SK-N-MC (cell line): ENCODE data around the gene FERMT1.

Source experiments
- EZH2 ChIP-seq: fragments of 200-600 bp; sonication (generic); IDR thresholded peaks from one replicate; pipeline ENCODE4 v1.6.1; 2017; ENCODE audit warnings: antibody characterized with exemption
- FOXP2 ChIP-seq: optimal IDR thresholded peaks from 2 replicates; pipeline ENCODE3; 2011; ENCODE audit warnings: mild to moderate bottlenecking, moderate library complexity; ENCODE audit not compliant: insufficient read depth; ENCODE audit errors: extremely low read length, control extremely low read depth
- POLR2AphosphoS5 ChIP-seq: IDR thresholded peaks from 2 replicates; pipeline ENCODE4 v1.6.1; 2012; ENCODE audit warnings: mild to moderate bottlenecking, low read depth, low read length, borderline replicate concordance

GRCh38 chr20:6104493-6105188 is 18.2 kb downstream of the FERMT1 start:
- TF ChIP-seq POLR2AphosphoS5 (no peak), FOXP2 (no peak), EZH2 (no peak)
